Prostate gland (tissue), 2 donors: ENCODE results near the gene CD27.

Experiments
- POLR2AphosphoS5 ChIP-seq: sonication (generic); formaldehyde crosslinking; IDR thresholded peaks from one replicate; pipeline ENCODE4 v1.6.1; 2017; ENCODE audit warnings: antibody characterized with exemption
- TF ChIP-seq, protein P1 (sequence below), 4 experiments: fragments of 200-600 bp in 2 of 4; fragments of 450-650 bp in 2 of 4; sonication (generic) in 2 of 4; IDR thresholded peaks; 1 replicate in 3 of 4; 2 replicates in 1 of 4; pipeline ENCODE4 v1.5.1; 2016 to 2019; ENCODE audit warnings: antibody characterized with exemption in 4 of 4, mild to moderate bottlenecking in 2 of 4, moderate library complexity in 2 of 4

DNA sequence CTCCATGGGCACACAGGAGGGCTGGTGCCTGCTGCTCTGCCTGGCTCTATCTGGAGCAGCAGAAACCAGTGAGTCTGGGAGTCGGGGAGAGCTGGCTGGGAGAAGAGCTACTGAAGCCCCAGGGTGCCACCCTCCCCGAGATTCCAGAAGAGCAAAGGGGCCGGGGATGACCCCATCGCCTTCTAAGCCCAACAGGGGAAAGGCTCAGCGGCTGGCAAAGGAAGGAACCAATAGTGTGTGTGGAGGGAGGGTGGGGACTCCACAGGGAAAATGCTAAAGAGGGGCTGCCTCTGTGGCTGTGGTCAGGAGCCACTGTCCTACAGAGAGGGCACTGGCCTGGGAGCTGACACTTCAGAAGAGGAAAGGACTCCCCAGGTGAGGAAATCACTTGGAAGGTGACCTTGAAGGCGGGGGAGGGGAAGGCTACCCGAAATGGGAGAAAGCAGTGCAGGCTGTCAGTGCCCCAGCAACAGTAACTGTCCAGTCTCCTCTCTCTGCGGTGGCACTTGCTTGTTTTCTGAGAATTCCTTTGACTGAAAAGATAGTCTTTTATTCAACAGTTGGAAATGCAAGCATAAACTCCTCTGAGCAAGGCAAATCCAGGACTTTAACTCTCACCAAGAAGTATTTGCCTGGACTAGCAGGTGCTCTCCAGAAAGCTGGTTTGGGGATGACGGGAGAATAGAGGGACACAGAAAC is 7.6 kb downstream of the CD27 start:
- TF ChIP-seq, protein P1, sequence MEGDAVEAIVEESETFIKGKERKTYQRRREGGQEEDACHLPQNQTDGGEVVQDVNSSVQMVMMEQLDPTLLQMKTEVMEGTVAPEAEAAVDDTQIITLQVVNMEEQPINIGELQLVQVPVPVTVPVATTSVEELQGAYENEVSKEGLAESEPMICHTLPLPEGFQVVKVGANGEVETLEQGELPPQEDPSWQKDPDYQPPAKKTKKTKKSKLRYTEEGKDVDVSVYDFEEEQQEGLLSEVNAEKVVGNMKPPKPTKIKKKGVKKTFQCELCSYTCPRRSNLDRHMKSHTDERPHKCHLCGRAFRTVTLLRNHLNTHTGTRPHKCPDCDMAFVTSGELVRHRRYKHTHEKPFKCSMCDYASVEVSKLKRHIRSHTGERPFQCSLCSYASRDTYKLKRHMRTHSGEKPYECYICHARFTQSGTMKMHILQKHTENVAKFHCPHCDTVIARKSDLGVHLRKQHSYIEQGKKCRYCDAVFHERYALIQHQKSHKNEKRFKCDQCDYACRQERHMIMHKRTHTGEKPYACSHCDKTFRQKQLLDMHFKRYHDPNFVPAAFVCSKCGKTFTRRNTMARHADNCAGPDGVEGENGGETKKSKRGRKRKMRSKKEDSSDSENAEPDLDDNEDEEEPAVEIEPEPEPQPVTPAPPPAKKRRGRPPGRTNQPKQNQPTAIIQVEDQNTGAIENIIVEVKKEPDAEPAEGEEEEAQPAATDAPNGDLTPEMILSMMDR (IDR thresholded peaks at IDR 0.05), result no peak
- TF ChIP-seq POLR2AphosphoS5, result no peak
